Effector CD8-positive, alpha-beta T cell (primary cell): Measurements from ENCODE around the gene SYTL3.

Experiments used
- DNase-seq: peaks from one replicate; lab custom pipeline; 2025; lab: John Stamatoyannopoulos, UW

The SYTL3 gene

GRCh38 chr6:158798311-158798710 lies 148.5 kb downstream of the SYTL3 start:
- no peak for DNase-seq

GRCh38 chr6:158799051-158799792 lies 149.4 kb downstream of the SYTL3 start:
- DNase-seq = no peak

DNA sequence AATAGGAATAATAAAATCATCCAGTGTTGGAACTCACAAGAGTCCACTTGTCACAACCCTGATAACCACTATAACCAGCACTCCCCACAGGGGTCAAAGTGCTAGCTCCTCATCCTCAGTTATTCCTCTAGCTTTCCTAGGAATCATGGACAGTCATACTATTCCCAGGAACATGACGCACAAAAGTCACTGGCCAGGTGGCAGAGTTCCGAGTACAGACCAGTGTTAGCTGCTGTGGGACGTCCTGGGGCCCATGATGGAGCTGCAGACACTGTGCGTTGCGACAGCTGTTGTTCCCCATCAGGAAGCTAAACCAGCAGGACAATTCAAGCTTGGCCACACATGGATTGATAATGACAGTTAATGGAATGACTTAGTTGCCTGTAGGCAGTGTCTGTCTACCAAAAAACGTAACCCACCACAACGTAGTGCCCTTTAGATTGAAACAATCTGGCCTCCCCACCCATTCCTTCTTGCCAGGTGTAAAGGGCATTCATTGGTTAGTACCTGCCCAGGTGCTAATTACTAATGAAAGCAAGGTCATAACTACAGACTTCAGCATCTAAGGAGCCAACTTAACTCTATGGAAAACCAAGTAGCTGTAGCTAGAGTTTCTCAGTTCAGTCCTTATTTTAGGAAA lies 151.9 kb downstream of the SYTL3 start:
- no peak for DNase-seq

GRCh38 chr6:158803733-158804143 lies 153.9 kb downstream of the SYTL3 start:
- DNase-seq = peak; percentile 14

DNA sequence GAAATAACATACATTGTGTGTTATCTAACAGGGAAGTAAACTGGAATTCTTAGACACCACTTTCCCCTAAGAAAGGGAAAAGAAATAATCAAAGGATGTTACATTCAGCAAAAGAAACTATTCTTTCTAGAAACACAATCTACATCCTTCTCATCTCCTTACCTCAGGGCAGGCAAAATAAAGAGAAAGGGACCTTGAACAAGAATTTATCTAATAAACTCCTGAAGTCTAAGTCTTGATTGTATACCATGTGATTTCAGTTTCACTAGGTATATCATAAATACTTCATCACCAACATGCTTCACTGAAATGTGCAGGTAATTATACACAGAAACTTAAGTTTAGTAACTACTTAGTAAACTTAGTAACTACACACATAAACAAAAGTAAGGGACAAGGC lies 154.4 kb downstream of the SYTL3 start:
- no peak for DNase-seq

DNA sequence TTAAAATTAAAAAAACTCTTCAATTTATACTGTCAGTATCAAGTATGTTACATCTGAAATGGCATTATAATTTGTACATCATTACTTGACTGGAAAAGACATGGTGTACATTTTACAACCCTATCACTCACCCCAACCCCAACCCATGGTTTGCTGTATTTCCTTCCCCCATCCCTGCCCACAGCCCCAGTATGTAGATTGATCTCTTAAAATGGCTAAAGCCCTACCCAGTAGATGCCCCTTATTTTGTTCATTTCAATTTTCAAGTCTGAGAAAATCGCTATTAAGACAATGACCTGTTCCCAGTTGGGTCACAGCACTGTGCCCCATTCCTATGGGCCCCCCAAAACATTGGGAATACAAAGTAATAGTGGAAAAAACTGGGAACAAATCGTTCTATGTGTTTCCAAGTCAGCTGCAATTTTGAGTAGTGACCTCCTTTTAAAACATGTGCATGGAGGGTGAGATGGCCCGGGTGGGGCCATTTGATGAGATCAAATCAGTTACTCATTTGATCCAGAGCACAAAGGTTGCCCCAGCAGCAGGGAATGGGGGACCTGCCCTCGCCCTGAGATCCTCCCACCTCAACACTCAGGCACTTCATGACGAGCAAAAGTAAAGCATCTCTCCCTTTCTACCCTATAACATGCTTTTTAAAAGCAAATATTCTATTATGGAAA lies 156.0 kb downstream of the SYTL3 start:
- DNase-seq = no peak

DNA sequence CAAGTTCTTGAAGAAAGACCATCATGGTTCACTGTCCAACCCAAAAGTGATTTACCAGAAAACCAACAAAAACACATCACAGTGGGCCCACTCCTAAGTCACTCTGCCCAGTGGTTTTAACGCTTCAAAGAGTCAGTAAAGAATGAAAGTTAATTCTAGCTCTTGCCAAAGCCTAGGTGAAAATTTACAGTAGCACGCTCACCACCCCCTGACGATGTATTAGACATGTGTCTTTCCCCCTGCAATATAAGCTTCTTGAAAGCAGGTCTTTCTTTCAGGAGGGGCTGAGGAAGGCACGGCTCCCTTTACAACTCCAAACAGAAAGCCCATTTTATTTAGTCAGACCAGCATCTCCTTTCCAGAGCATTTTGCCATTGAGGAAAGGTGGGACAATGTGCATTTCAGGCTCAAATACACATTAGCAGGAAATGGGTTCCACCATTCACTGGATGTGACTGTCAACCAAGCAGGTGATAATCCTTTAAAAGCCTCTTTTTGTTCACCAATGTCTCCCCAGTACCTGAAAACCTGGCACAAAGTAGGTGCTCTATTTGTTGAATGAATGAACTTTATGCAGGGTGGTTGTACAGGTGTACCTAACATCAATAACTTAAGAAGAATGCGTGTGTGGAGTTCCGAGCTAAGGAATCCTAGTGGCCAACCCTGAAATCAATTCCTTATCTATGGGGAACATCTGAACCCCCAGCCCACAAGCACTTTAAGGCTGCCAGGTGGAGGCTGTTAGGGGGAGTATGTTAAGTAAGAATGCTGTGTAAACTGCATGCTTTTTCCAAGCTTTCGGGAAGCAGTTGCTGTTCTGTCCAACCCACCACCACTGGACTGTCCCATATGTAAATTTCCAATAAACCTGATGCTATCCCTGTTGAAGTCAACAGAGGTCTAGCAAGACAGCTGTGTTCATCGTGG lies 157.9 kb downstream of the SYTL3 start:
- no peak for DNase-seq

GRCh38 chr6:158808442-158808833 lies 158.6 kb downstream of the SYTL3 start:
- no peak for DNase-seq

DNA sequence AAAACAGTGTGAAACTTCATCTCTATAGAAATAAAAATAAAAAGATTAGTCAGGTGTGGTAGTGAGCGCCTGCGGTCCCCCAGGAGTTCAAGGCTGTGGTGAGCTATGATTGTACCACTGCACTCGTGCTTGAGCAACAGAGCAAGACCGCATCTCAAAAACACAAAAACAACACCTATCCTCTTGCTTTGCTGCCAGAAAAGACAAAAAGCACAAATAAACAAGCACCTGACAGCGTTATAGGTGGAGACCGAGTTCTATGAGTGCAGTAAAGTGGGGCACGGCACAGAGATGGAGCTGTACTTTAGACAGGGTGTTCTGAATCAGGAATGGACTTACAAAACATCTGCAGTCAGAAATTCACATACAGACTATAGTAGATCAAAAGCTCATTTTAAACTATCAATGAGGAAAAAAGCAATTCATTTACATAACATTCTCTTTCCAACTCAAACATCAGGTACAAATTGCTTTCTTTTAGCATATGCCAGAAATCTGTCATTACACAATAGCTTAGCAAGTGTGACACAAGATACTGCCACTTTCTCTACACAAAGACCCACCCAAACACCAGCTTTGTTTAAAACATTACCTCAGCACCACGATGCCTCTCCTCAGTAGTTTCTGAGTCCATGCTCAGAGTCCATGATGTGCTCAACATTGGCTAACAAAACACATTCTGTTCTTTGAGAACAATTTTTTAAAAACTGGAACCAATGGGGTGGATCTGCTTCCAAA lies 159.3 kb downstream of the SYTL3 start:
- no peak for DNase-seq

GRCh38 chr6:158810155-158811095 lies 160.6 kb downstream of the SYTL3 start:
- DNase-seq = no peak

GRCh38 chr6:158812611-158813010 lies 162.8 kb downstream of the SYTL3 start:
- DNase-seq = no peak

- no peak for DNase-seq
These were observed 163.2 kb downstream of the SYTL3 start for GRCh38 chr6:158813032-158813431.
